ENCODE results near the gene LSM10.

GRCh38 chr1:36352125-36352909 is 45.4 kb downstream of the LSM10 start:
- TF ChIP-seq, protein P1, sequence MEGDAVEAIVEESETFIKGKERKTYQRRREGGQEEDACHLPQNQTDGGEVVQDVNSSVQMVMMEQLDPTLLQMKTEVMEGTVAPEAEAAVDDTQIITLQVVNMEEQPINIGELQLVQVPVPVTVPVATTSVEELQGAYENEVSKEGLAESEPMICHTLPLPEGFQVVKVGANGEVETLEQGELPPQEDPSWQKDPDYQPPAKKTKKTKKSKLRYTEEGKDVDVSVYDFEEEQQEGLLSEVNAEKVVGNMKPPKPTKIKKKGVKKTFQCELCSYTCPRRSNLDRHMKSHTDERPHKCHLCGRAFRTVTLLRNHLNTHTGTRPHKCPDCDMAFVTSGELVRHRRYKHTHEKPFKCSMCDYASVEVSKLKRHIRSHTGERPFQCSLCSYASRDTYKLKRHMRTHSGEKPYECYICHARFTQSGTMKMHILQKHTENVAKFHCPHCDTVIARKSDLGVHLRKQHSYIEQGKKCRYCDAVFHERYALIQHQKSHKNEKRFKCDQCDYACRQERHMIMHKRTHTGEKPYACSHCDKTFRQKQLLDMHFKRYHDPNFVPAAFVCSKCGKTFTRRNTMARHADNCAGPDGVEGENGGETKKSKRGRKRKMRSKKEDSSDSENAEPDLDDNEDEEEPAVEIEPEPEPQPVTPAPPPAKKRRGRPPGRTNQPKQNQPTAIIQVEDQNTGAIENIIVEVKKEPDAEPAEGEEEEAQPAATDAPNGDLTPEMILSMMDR (IDR thresholded peaks at IDR 0.05): no peak
- no peak for TF ChIP-seq POLR2A (IDR thresholded peaks at IDR 0.05)

Data from stomach (tissue), 4 donors.